H1 (cell line): ENCODE measurements around the gene RBP3. TPM values are rescaled to one million over a fixed set of nuclear protein-coding genes. Genes with fewer than 3 reads are reported as not detected.

Experiments used
- CTCF ChIP-seq, 3 experiments: IDR thresholded peaks; 1 replicate in 2 of 3; 2 replicates in 1 of 3; pipeline versions ENCODE4 v1.5.1 to v1.6.1; 2011; ENCODE audit warnings: low read length in 3 of 3, mild to moderate bottlenecking in 3 of 3, inconsistent platforms in 2 of 3, low read depth in 1 of 3, moderate library complexity in 1 of 3; ENCODE audit not compliant: insufficient read depth in 1 of 3; ENCODE audit errors: control extremely low read depth in 1 of 3
- HDAC2 ChIP-seq, 2 experiments: fragments of 300-600 bp in 1 of 2; sonication (generic) in 1 of 2; IDR thresholded peaks; 2 replicates each; pipeline ENCODE4 v1.6.1; 2011 to 2012; ENCODE audit warnings: low read depth in 2 of 2, low read length in 2 of 2, mild to moderate bottlenecking in 2 of 2, moderate library complexity in 2 of 2, borderline replicate concordance in 1 of 2, inconsistent platforms in 1 of 2
- polyA plus RNA-seq, 7 experiments: library from polyadenylated mRNA; depleted of rRNA in 3 of 7; stranded (reverse) in 5 of 7; unstranded in 2 of 7; fragments of >200 nt in 5 of 7; fragments of 200-250 nt in 2 of 7; gene quantifications; 1 replicate in 5 of 7; 2 replicates in 1 of 7; 4 replicates in 1 of 7; pipeline versions ENCODE4 v1.2.1 to v1.2.3, GENCODE V29; 2011 to 2013; ENCODE audit warnings: missing spikeins in 2 of 7, mixed read lengths in 2 of 7
- total RNA-seq: library from RNA; stranded (reverse); fragmentation: NEBNext Ultra II Directional; extraction: Animal tissue kit (Norgen Biotek cat#: 25700); gene quantifications from 2 replicates; pipeline ENCODE4 v1.2.1, GENCODE V29; 2021
- TF ChIP-seq, protein P1 (sequence below): fragments of 300-600 bp; sonication (generic); IDR thresholded peaks from 2 replicates; pipeline ENCODE4 v1.7.1; 2012; ENCODE audit warnings: low read length, moderate library complexity, mild to moderate bottlenecking, inconsistent platforms; ENCODE audit not compliant: insufficient replicate concordance

Gene RBP3
- total and polyA plus RNA-seq, 2 of the 8 experiments (the other 6 are each of a cell fraction or from before 2014, with no cell fraction given) = not detected

- TF ChIP-seq, protein P1, sequence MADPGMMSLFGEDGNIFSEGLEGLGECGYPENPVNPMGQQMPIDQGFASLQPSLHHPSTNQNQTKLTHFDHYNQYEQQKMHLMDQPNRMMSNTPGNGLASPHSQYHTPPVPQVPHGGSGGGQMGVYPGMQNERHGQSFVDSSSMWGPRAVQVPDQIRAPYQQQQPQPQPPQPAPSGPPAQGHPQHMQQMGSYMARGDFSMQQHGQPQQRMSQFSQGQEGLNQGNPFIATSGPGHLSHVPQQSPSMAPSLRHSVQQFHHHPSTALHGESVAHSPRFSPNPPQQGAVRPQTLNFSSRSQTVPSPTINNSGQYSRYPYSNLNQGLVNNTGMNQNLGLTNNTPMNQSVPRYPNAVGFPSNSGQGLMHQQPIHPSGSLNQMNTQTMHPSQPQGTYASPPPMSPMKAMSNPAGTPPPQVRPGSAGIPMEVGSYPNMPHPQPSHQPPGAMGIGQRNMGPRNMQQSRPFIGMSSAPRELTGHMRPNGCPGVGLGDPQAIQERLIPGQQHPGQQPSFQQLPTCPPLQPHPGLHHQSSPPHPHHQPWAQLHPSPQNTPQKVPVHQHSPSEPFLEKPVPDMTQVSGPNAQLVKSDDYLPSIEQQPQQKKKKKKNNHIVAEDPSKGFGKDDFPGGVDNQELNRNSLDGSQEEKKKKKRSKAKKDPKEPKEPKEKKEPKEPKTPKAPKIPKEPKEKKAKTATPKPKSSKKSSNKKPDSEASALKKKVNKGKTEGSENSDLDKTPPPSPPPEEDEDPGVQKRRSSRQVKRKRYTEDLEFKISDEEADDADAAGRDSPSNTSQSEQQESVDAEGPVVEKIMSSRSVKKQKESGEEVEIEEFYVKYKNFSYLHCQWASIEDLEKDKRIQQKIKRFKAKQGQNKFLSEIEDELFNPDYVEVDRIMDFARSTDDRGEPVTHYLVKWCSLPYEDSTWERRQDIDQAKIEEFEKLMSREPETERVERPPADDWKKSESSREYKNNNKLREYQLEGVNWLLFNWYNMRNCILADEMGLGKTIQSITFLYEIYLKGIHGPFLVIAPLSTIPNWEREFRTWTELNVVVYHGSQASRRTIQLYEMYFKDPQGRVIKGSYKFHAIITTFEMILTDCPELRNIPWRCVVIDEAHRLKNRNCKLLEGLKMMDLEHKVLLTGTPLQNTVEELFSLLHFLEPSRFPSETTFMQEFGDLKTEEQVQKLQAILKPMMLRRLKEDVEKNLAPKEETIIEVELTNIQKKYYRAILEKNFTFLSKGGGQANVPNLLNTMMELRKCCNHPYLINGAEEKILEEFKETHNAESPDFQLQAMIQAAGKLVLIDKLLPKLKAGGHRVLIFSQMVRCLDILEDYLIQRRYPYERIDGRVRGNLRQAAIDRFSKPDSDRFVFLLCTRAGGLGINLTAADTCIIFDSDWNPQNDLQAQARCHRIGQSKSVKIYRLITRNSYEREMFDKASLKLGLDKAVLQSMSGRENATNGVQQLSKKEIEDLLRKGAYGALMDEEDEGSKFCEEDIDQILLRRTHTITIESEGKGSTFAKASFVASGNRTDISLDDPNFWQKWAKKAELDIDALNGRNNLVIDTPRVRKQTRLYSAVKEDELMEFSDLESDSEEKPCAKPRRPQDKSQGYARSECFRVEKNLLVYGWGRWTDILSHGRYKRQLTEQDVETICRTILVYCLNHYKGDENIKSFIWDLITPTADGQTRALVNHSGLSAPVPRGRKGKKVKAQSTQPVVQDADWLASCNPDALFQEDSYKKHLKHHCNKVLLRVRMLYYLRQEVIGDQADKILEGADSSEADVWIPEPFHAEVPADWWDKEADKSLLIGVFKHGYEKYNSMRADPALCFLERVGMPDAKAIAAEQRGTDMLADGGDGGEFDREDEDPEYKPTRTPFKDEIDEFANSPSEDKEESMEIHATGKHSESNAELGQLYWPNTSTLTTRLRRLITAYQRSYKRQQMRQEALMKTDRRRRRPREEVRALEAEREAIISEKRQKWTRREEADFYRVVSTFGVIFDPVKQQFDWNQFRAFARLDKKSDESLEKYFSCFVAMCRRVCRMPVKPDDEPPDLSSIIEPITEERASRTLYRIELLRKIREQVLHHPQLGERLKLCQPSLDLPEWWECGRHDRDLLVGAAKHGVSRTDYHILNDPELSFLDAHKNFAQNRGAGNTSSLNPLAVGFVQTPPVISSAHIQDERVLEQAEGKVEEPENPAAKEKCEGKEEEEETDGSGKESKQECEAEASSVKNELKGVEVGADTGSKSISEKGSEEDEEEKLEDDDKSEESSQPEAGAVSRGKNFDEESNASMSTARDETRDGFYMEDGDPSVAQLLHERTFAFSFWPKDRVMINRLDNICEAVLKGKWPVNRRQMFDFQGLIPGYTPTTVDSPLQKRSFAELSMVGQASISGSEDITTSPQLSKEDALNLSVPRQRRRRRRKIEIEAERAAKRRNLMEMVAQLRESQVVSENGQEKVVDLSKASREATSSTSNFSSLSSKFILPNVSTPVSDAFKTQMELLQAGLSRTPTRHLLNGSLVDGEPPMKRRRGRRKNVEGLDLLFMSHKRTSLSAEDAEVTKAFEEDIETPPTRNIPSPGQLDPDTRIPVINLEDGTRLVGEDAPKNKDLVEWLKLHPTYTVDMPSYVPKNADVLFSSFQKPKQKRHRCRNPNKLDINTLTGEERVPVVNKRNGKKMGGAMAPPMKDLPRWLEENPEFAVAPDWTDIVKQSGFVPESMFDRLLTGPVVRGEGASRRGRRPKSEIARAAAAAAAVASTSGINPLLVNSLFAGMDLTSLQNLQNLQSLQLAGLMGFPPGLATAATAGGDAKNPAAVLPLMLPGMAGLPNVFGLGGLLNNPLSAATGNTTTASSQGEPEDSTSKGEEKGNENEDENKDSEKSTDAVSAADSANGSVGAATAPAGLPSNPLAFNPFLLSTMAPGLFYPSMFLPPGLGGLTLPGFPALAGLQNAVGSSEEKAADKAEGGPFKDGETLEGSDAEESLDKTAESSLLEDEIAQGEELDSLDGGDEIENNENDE = no peak
- TF ChIP-seq HDAC2 (IDR thresholded peaks at IDR 0.05; ENCODE audit: borderline replicate concordance in 1 of 2, low read depth in 2 of 2, low read length in 2 of 2) (no peak), CTCF (IDR thresholded peaks at IDR 0.05; ENCODE audit: control extremely low read depth in 1 of 3, insufficient read depth in 1 of 3, low read depth in 1 of 3, low read length in 3 of 3) (no peak)
- TF ChIP-seq, all 59 proteins: peak for 0
Measured at GRCh38 chr10:47323087-47323486, 25.1 kb upstream of the RBP3 start (continued).
